HuH-7 (cell line): ENCODE measurements around the gene SGO2.
"Not testable (repeated sequence)": the region's sequence is repeated elsewhere in the genome, so short reads cannot be mapped to it uniquely, and the experiment has no call there.

Experiments used
- DNase-seq: peaks from one replicate; pipeline ENCODE4 v3.0.0; 2011; ENCODE audit warnings: low spot score

The SGO2 gene

GRCh38 chr2:200596774-200597570 lies 71.0 kb downstream of the SGO2 start:
- no peak for DNase-seq

DNA sequence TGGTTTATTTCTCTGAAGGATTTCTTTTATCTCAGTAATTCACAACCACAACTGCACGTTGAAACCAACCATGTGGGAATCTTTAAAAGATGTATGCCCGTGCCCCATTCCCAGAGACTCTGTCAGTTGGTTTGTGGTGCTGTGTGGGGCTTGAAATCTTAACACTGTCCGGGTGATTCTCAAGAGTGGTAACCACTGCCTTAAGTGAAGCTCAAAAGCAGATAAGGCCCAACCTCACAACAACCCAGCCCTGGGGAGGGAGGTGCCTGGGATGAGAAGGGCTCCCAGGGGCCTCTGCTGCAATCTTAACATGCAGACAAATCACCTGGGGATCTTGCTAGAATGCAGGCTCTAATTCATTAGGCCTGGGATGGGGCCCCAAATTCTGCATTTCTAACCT lies 73.2 kb downstream of the SGO2 start:
- no peak for DNase-seq

GRCh38 chr2:200600549-200601225 lies 74.7 kb downstream of the SGO2 start:
- no peak for DNase-seq

DNA sequence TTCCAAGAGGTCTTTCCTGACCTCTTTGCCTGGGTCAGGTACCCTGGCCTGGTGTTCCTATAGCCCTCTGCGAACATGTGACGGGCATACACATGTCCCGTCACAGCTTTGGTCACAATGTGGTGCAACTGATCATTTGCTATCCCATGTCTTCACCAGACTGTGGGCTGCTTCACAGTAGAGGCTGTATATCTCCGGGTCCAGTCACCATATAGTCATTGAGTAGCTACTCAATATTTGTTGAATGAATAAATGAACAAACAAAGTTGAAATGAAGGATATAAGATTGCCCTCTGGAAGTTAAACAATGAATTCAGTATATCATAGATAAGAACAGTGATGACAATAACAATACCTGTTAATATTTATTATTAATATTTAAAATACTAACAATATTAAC lies 76.6 kb downstream of the SGO2 start:
- DNase-seq, result no peak

- no peak for DNase-seq
These were observed 78.0 kb downstream of the SGO2 start for GRCh38 chr2:200603972-200604371.

GRCh38 chr2:200604571-200605255 lies 78.7 kb downstream of the SGO2 start:
- no peak for DNase-seq

DNA sequence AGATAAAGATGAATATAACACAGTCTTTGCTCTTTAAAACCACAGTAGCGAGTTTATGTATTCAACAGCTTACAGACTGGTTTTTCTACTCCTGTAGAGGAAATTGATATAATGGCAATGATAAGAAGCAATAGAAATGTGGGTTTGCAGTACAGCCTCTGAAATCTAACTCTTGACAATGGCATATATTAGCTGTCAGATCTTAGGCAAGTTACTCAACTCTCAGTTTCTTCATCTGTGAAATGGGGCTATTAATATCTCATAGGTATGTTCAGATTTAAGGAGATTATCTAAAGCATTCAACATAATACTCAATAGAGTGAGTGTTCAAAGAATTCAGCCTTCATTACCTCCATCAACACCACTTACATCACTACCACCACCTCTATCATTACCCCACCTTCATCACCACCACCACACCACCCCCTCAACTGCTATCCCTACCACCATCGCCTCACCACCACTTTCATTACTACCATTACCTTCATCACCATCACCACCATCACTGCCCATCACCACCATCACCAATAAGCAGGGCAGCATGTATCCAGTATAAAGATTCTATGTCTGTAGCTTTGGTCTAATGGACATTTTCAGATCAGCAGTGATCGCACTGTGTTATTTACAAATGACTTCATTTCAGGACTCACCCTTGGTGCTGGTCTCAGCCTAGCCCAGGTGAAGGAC lies 82.5 kb downstream of the SGO2 start:
- no peak for DNase-seq

DNA sequence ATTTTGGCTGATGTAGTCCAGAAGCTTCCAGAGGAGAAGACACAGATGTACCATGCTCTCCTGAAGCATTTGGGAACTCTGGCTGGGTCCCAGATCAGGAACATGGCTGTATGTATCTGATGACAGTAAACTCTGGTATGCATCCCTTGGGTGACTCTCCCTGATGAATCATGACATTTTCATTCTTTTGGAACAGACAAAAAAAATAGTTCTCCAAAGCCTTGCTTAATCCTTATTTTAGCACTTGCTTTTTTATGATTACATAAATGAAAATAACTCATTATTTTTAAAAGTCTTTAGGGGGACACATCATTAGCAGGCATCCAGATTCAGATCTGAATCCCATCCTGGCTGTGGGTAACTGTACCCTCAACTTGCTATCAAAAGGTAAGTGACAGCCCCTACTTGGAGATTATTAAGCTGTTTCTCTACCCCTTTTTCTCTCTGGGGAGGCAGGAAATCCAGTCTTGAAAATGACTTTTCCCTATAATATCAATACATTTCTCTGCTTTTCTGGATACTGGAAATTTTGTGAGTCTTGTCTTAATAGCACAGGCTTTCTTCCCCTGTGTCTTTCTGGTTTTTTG lies 83.1 kb downstream of the SGO2 start:
- DNase-seq, result no peak

DNA sequence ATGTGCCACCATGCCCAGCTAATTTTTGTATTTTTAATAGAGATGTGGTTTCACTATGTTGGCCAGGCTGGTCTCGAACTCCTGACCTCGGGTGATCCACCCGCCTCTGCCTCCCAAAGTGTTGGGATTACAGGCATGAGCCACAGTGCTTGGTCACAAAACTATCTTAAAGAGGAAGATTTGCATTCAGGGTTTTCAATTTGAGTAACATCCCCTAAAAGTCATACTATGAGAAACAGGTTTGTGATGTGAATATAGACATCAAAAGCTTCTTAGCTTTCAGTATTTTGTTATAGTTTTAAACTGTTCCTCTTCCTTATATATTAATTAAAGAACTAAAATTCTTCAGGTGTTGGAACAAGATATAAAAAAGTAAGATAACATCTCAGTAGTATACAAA lies 84.2 kb downstream of the SGO2 start:
- DNase-seq, result not testable (repeated sequence)

- DNase-seq, result no peak
These were observed 87.7 kb downstream of the SGO2 start for GRCh38 chr2:200613692-200614091.

GRCh38 chr2:200614249-200614648 lies 88.2 kb downstream of the SGO2 start:
- no peak for DNase-seq

- DNase-seq, result no peak
These were observed 89.2 kb downstream of the SGO2 start for GRCh38 chr2:200615247-200615646.

- no peak for DNase-seq
These were observed 90.2 kb downstream of the SGO2 start for GRCh38 chr2:200616193-200616592.

- no peak for DNase-seq
These were observed 90.6 kb downstream of the SGO2 start for GRCh38 chr2:200616656-200617055.

DNA sequence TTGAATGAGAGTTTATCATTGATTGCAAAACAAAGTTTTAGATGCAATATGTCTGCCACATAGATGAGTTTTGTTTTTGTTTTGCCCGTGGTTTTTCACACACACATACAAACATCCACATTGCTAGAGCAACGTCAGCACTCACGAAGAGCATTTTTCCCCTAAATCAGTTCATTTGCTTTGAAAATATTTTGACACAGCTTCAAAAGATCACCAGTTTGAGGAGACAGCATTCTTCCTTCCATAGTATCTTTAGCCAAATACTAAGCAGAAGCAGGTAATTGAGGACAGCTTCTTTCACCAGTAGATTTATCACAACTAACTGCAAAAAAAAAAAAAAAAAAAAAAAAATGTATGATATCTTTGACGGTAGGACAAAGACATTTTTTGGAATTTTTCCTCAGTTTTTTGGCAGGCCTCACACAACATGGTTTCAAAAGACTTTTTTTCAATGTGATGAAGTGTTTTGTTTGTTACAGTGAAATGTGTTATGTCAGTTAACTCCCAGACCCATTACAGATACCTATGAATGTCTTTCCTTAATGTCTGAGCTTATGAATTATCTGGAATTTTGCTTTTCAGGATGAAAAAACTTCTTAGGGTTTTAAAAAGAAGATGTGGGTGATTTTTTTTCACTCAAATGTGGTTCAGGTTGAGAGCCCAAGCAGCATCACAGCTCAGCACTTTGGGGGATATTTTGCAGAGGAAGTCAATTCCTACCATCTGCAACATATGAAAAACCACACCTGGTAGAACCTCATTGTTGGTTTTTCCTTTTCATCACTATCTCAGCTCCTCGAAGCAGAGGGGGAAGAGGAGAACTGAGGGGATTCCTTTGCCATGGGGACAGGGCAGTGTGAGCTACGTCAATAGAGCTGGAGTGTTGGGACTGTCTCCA lies 91.4 kb downstream of the SGO2 start:
- no peak for DNase-seq

DNA sequence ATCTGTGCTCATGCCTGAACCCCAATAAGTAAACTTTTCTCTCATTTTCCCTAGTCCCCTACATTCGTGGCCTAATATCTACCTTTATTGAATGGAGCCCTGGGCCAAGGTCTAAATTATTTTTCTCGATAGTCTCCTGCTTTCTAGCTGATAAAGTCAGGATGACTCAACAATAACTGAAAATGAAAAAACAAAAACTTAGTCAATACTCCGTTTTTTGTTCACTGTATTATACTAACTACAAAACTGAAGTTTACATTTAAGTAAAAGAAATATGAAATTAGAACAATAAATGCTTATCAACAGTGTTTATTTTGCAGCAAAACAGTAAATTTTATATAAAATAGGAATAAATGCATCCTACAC lies 92.0 kb downstream of the SGO2 start:
- no peak for DNase-seq

DNA sequence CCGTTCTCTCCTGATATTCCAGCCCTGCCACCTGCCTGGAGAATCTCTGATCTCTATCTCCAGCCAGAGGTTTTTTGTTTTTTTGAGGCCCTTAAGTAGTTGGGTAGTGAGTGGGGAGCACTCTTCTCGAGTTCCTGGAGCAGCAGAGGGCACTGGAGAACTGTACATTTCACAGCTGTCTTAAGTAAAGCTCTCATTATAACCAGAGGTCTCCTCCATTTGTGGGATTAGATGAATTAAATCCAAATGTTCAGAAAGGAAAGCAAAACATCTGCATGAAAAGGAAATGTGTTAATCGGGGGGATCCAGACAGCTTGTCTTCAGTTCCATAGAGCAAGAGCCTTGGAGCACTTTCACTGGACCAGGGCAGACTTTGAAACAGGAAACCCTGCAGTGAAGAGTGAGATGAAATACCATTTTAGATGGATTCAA lies 92.6 kb downstream of the SGO2 start:
- no peak for DNase-seq

GRCh38 chr2:200619279-200619678 lies 93.3 kb downstream of the SGO2 start:
- DNase-seq, result no peak

GRCh38 chr2:200620606-200621390 lies 94.8 kb downstream of the SGO2 start:
- no peak for DNase-seq

GRCh38 chr2:200622106-200622505 lies 96.1 kb downstream of the SGO2 start:
- no peak for DNase-seq
